Measurements from ENCODE around the gene AS3MT. TPM values are rescaled to one million over a fixed set of nuclear protein-coding genes. Genes with fewer than 3 reads are reported as not detected.
A peak's percentile ranks its signal among the peaks of the same experiment; 100 is the strongest.
"Not testable (repeated sequence)": the region's sequence is repeated elsewhere in the genome, so short reads cannot be mapped to it uniquely, and the experiment has no call there.

The AS3MT gene
- total and polyA plus RNA-seq, 12 donors = 177 to 910 (median 303) TPM

DNA sequence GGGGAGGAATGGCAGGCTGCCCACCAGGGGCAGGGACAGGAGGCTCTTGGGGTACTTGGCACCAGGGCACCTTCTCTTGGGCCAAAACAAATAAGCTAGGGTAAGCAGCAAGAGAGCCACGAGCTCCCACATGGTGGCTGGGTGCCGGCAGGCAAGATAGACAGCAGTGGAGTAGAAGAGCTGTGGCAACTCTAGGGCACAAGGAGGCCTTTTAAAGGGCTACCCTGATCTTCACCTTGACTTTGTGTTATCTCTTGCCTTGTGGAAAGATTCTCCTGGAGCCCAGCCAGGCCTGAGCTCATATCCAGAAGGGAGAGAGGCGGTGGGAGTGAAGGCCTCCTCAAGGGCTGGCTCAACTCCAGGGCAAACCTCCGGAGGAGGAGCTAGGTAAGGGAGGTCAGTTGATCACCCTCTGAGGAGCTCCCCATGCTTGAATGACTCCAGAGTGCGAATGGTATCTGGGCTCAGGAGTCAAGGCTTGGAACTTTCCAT, 32.0 kb upstream of the AS3MT start, which contains the start of gene CYP17A1:
Gene CYP17A1, minus strand, starts transcription at position 184 of the 492 bp plus-strand sequence. Its CDS starts 52 bp downstream, at position 132.
- WGBS, 4 donors = 16 to 49% (median 29%) methylated on average over 5 of the region's 5 CpGs
- peak; percentile 93 to 100 (median 98) for DNase-seq
- Histone ChIP-seq H3K4me3 (peak within 1 kb of the TSS in 3 of 4 donors; percentile 38 to 69 (median 50)), H3K4me1 (replicated peaks in 1 of 2) (peaks cover 0 to 10% of the 10 kb centered on the region in 2 donors), H3K9me3 (replicated peaks in 1 of 3) (no peaks in the 10 kb centered on the region), H3K27me3 (no peaks in the 10 kb centered on the region), H3K36me3 (replicated peaks in 1 of 2) (peaks cover 0 to 35% of the 10 kb centered on the region in 2 donors), H3K27ac (peak within 1 kb of the TSS; percentile 59 to 92 (median 87))
- intact Hi-C loops (cut with DNase I) = loop anchor here (10.0 kb wide), 2 partner anchors 58 to 238 kb away; no protein-coding TSS in a partner anchor
- peak in 1 of 6 experiments; percentile 18 for TF ChIP-seq CTCF (IDR thresholded peaks at IDR 0.05)
- TF ChIP-seq POLR2A (IDR thresholded peaks at IDR 0.05) = peak; percentile 82 to 95

- H3K36me3 ChIP-seq (replicated peaks in 1 of 2) = peaks cover 0 to 23% of the 10 kb centered on the region in 2 donors
- not testable (repeated sequence) for H3K4me1 ChIP-seq (replicated peaks in 1 of 2); H3K27me3 ChIP-seq; H3K9me3 ChIP-seq (replicated peaks in 1 of 3); DNase-seq; H3K4me3 ChIP-seq
- 91 to 94% (median 93%) methylated on average over 8 to 9 of the region's 9 CpGs for WGBS, 4 donors
- peak overlapping the region in 4 of 5 donors; percentile 66 to 92 (median 87) for H3K27ac ChIP-seq
- intact Hi-C loops (cut with DNase I) = loop anchor here (10.0 kb wide), 2 partner anchors 56 to 236 kb away; no protein-coding TSS in a partner anchor
Observed at GRCh38 chr10:102838276-102838927, 30.9 kb upstream of the AS3MT start.

GRCh38 chr10:102841827-102842345, 27.4 kb upstream of the AS3MT start:
- Histone ChIP-seq H3K36me3 (replicated peaks in 1 of 2) (no peaks in the 10 kb centered on the region), H3K27me3 (no peaks in the 10 kb centered on the region), H3K4me1 (replicated peaks in 1 of 2) (no peaks in the 10 kb centered on the region), H3K9me3 (replicated peaks in 1 of 3) (no peaks in the 10 kb centered on the region), H3K4me3 (no peak overlapping the region), H3K27ac (no peak overlapping the region)
- intact Hi-C loops (cut with DNase I) = loop anchor here in 1 of 2 donors (10.0 kb wide), 1 partner anchor 233 kb away; no protein-coding TSS in a partner anchor
- TF ChIP-seq POLR2A (IDR thresholded peaks at IDR 0.05) (no peak), CTCF (IDR thresholded peaks at IDR 0.05) (no peak)
- 86 to 90% (median 88%) methylated on average over 10 to 11 of the region's 11 CpGs for WGBS, 4 donors
- DNase-seq = peak in 1 of 7 donors; percentile 29

DNA sequence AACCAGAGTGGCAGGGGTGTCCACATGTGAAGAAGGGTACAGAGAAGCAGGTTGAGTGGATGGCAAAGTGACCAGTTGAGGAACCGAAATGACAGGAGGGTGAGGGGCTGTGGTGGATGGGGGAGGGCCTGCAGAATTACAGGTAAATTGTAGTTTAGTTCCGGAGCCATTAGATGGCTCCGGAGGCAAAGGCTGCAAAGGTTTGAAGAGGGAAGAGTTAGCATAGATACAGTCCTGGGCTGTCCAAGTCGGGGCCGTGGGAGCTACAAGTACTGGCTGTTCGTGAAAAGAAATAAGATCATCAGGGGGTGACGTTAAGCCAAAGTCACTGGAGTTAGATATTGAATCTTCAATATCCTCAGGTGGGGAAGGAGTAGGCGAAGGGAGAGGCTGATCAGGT, 26.1 kb upstream of the AS3MT start:
- peak in 2 of 7 donors; percentile 35 to 51 for DNase-seq
- not testable (repeated sequence) for H3K36me3 ChIP-seq (replicated peaks in 1 of 2); H3K4me3 ChIP-seq; H3K9me3 ChIP-seq (replicated peaks in 1 of 3); H3K27ac ChIP-seq; H3K27me3 ChIP-seq; H3K4me1 ChIP-seq (replicated peaks in 1 of 2)
- 53 to 77% (median 66%) methylated on average over 8 of the region's 8 CpGs for WGBS, 4 donors
- intact Hi-C loops (cut with DNase I) = loop anchor here in 1 of 2 donors (10.0 kb wide), 1 partner anchor 232 kb away; no protein-coding TSS in a partner anchor

DNA sequence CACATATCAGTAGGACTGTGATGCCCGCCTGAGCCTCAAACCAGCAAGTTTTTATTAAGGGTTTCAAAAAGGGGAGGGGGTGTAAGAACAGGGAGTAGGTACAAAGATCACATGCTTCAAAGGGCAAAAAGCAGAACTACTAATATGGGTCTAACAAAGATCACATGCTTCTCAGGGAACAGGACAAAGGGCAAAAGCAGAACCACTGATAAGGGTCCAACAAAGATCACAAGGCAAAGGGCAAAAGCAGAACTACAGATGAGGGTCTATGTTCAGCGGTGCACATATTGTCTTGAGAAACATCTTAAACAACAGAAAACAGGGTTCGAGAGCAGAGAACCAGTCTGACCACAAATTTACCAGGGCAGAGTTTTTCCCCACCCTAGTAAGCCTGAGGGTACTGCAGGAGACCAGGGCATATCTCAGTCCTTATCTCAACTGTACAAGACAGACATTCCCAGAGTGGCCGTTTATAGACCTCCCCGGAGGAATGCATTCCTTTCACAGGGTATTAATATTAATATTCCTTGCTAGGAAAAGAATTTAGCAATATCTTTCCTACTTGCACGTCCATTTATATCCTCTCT, 25.0 kb upstream of the AS3MT start:
- not testable (repeated sequence) for H3K36me3 ChIP-seq (replicated peaks in 1 of 2); H3K9me3 ChIP-seq (replicated peaks in 1 of 3); H3K27me3 ChIP-seq; H3K27ac ChIP-seq; H3K4me3 ChIP-seq; H3K4me1 ChIP-seq (replicated peaks in 1 of 2)
- peak in 1 of 7 donors; percentile 7 for DNase-seq
- 81 to 91% (median 88%) methylated on average over 6 of the region's 6 CpGs for WGBS, 4 donors
- intact Hi-C loops (cut with DNase I) = loop anchor here in 1 of 2 donors (10.0 kb wide), 1 partner anchor 231 kb away; no protein-coding TSS in a partner anchor

Data from adrenal gland (tissue), 12 donors.